Prostate gland (tissue), 2 donors: Measurements from ENCODE around the gene EDNRA.

ENCODE experiments used
- CTCF ChIP-seq, 4 experiments: fragments of 200-600 bp in 2 of 4; fragments of 450-650 bp in 2 of 4; sonication (generic) in 2 of 4; IDR thresholded peaks; 1 replicate in 3 of 4; 2 replicates in 1 of 4; pipeline ENCODE4 v1.5.1; 2016 to 2019; ENCODE audit warnings: antibody characterized with exemption in 4 of 4, mild to moderate bottlenecking in 2 of 4, moderate library complexity in 2 of 4
- POLR2A ChIP-seq: fragments of 450-650 bp; IDR thresholded peaks from one replicate; pipeline ENCODE4 v1.6.1; 2016; ENCODE audit warnings: antibody characterized with exemption, mild to moderate bottlenecking
- POLR2AphosphoS5 ChIP-seq: sonication (generic); formaldehyde crosslinking; IDR thresholded peaks from one replicate; pipeline ENCODE4 v1.6.1; 2017; ENCODE audit warnings: antibody characterized with exemption

- TF ChIP-seq CTCF (IDR thresholded peaks at IDR 0.05) (no peak), POLR2AphosphoS5 (no peak), POLR2A (no peak)
These were observed 106.1 kb downstream of the EDNRA start for GRCh38 chr4:147587041-147587440.
